ENCODE data around the gene HCN2. TPM values are rescaled to one million over a fixed set of nuclear protein-coding genes. Genes with fewer than 3 reads are reported as not detected.

Gene HCN2
- total and polyA plus RNA-seq, 2 of the 13 experiments (the other 11 are each of a cell fraction or from before 2014, with no cell fraction given), result 0.01 TPM; not detected in 1

DNA sequence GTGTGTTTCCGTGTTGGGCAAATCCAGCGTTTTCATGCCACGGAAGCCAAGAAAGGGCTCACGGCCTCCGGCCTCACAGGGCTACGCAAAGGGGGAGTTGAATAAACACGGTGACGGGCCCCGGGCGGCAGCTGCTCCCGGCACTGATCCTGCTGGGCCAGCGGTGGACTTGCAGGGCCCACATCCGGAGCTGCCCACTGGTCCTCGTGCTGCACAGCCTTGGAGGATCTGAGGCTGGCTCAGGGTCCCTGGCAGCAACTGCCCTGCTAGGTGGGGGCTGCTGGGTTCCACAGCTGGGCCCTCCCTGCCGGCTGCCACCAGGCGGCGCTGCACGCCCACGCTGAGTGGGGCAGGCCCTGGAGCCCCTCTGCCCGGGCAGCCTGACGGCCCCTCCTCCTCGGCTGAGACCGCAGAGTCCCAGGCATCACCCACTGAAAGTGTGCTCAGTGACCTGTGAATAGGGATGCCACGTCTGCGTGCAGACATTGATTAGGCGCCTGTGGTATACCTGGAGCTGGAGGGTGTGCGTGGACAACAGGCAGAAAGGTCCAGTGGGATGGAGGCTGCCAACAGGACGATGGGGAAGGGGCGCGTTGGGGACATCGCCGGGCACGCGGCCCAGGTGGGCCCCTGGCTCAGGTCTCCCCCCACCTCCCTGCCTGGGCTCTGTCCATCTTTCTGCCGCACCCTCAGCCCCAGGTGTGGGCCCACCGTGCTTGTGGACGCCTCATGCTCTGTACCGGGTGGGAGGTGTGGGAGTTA, 5.3 kb upstream of the HCN2 start (continued):
- TF ChIP-seq, protein P1, sequence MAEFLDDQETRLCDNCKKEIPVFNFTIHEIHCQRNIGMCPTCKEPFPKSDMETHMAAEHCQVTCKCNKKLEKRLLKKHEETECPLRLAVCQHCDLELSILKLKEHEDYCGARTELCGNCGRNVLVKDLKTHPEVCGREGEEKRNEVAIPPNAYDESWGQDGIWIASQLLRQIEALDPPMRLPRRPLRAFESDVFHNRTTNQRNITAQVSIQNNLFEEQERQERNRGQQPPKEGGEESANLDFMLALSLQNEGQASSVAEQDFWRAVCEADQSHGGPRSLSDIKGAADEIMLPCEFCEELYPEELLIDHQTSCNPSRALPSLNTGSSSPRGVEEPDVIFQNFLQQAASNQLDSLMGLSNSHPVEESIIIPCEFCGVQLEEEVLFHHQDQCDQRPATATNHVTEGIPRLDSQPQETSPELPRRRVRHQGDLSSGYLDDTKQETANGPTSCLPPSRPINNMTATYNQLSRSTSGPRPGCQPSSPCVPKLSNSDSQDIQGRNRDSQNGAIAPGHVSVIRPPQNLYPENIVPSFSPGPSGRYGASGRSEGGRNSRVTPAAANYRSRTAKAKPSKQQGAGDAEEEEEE (CRISPR knock-in tag; IDR thresholded peaks at IDR 0.05; ENCODE audit: borderline replicate concordance), result no peak
- TF ChIP-seq DR1 (CRISPR knock-in tag; IDR thresholded peaks at IDR 0.05) (no peak), HES4 (CRISPR knock-in tag; IDR thresholded peaks at IDR 0.05; ENCODE audit: borderline replicate concordance) (peak; percentile 66; the same call in 1 of the 2 replicates), RELA (CRISPR knock-in tag; IDR thresholded peaks at IDR 0.05) (no peak), PHF8 (CRISPR knock-in tag; IDR thresholded peaks at IDR 0.05) (peak; percentile 24; the same call in 1 of the 2 replicates), KAT8 (CRISPR knock-in tag; IDR thresholded peaks at IDR 0.05) (peak; percentile 47; the same call in 1 of the 2 replicates), ADNP (CRISPR knock-in tag; IDR thresholded peaks at IDR 0.05) (0 out of 2 replicates have a peak, but pooled peaks have one; percentile 14), SAFB2 (CRISPR knock-in tag; IDR thresholded peaks at IDR 0.05; ENCODE audit: borderline replicate concordance, low read depth) (no peak; the same call in 1 of the 2 replicates), MIER2 (CRISPR knock-in tag; IDR thresholded peaks at IDR 0.05) (0 out of 2 replicates have a peak, but pooled peaks have one; percentile 52), POLR2A (IDR thresholded peaks at IDR 0.05; ENCODE audit: insufficient read depth in 1 of 2, low read depth in 2 of 2, low read length in 2 of 2) (peak in 1 of 2 experiments; percentile 62; a peak in 3 of 4 replicates), GABPA (IDR thresholded peaks at IDR 0.05; ENCODE audit: low read depth, low read length) (no peak), GABPA (CRISPR knock-in tag; IDR thresholded peaks at IDR 0.05; ENCODE audit: low read depth) (peak; percentile 45; the same call in 1 of the 2 replicates), ZNF878 (CRISPR knock-in tag; IDR thresholded peaks at IDR 0.05) (peak; percentile 54; the same call in 1 of the 2 replicates), HNF4G (IDR thresholded peaks at IDR 0.05; ENCODE audit: borderline replicate concordance, low read depth, low read length) (no peak), HNF4G (CRISPR knock-in tag; IDR thresholded peaks at IDR 0.05; ENCODE audit: borderline replicate concordance, low read depth) (no peak), ZNF775 (CRISPR knock-in tag; IDR thresholded peaks at IDR 0.05; ENCODE audit: borderline replicate concordance) (no peak)
- TF ChIP-seq, protein P2, sequence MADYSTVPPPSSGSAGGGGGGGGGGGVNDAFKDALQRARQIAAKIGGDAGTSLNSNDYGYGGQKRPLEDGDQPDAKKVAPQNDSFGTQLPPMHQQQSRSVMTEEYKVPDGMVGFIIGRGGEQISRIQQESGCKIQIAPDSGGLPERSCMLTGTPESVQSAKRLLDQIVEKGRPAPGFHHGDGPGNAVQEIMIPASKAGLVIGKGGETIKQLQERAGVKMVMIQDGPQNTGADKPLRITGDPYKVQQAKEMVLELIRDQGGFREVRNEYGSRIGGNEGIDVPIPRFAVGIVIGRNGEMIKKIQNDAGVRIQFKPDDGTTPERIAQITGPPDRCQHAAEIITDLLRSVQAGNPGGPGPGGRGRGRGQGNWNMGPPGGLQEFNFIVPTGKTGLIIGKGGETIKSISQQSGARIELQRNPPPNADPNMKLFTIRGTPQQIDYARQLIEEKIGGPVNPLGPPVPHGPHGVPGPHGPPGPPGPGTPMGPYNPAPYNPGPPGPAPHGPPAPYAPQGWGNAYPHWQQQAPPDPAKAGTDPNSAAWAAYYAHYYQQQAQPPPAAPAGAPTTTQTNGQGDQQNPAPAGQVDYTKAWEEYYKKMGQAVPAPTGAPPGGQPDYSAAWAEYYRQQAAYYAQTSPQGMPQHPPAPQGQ (CRISPR knock-in tag; IDR thresholded peaks at IDR 0.05; ENCODE audit: borderline replicate concordance), result no peak
- TF ChIP-seq, protein P3, sequence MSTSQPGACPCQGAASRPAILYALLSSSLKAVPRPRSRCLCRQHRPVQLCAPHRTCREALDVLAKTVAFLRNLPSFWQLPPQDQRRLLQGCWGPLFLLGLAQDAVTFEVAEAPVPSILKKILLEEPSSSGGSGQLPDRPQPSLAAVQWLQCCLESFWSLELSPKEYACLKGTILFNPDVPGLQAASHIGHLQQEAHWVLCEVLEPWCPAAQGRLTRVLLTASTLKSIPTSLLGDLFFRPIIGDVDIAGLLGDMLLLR (CRISPR knock-in tag; IDR thresholded peaks at IDR 0.05), result peak; percentile 68
- TF ChIP-seq, protein P4, sequence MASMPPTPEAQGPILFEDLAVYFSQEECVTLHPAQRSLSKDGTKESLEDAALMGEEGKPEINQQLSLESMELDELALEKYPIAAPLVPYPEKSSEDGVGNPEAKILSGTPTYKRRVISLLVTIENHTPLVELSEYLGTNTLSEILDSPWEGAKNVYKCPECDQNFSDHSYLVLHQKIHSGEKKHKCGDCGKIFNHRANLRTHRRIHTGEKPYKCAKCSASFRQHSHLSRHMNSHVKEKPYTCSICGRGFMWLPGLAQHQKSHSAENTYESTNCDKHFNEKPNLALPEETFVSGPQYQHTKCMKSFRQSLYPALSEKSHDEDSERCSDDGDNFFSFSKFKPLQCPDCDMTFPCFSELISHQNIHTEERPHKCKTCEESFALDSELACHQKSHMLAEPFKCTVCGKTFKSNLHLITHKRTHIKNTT (CRISPR knock-in tag; IDR thresholded peaks at IDR 0.05), result no peak
- TF ChIP-seq, protein P5, sequence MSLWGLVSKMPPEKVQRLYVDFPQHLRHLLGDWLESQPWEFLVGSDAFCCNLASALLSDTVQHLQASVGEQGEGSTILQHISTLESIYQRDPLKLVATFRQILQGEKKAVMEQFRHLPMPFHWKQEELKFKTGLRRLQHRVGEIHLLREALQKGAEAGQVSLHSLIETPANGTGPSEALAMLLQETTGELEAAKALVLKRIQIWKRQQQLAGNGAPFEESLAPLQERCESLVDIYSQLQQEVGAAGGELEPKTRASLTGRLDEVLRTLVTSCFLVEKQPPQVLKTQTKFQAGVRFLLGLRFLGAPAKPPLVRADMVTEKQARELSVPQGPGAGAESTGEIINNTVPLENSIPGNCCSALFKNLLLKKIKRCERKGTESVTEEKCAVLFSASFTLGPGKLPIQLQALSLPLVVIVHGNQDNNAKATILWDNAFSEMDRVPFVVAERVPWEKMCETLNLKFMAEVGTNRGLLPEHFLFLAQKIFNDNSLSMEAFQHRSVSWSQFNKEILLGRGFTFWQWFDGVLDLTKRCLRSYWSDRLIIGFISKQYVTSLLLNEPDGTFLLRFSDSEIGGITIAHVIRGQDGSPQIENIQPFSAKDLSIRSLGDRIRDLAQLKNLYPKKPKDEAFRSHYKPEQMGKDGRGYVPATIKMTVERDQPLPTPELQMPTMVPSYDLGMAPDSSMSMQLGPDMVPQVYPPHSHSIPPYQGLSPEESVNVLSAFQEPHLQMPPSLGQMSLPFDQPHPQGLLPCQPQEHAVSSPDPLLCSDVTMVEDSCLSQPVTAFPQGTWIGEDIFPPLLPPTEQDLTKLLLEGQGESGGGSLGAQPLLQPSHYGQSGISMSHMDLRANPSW (CRISPR knock-in tag; IDR thresholded peaks at IDR 0.05; ENCODE audit: borderline replicate concordance), result peak; percentile 25; the same call in 1 of the 2 replicates
- TF ChIP-seq, protein P6, sequence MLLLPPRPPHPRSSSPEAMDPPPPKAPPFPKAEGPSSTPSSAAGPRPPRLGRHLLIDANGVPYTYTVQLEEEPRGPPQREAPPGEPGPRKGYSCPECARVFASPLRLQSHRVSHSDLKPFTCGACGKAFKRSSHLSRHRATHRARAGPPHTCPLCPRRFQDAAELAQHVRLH (CRISPR knock-in tag; IDR thresholded peaks at IDR 0.05; ENCODE audit: borderline replicate concordance, low read depth), result peak; percentile 47; the same call in 1 of the 2 replicates

Measured in HepG2 (cell line).